Amniotic stem cell (primary cell): ENCODE data around the gene TEX48.

ENCODE experiments used
- DNase-seq: peaks from one replicate; lab custom pipeline; 2025; lab: John Stamatoyannopoulos, UW

TEX48 gene

GRCh38 chr9:114621561-114621960, 60.4 kb downstream of the TEX48 start:
- DNase-seq = no peak

GRCh38 chr9:114619191-114619761, 62.7 kb downstream of the TEX48 start:
- DNase-seq = no peak

- DNase-seq = no peak
Observed at GRCh38 chr9:114616684-114617520, 65.1 kb downstream of the TEX48 start.
